ENCODE results near the gene ADAMTS12. TPM values are rescaled to one million over a fixed set of nuclear protein-coding genes. Genes with fewer than 3 reads are reported as not detected.

ADAMTS12 gene
- total and polyA plus RNA-seq, 9 of the 15 experiments (the other 6 are each of a cell fraction or from before 2014, with no cell fraction given), result 0.11 TPM; not detected in 8

DNA sequence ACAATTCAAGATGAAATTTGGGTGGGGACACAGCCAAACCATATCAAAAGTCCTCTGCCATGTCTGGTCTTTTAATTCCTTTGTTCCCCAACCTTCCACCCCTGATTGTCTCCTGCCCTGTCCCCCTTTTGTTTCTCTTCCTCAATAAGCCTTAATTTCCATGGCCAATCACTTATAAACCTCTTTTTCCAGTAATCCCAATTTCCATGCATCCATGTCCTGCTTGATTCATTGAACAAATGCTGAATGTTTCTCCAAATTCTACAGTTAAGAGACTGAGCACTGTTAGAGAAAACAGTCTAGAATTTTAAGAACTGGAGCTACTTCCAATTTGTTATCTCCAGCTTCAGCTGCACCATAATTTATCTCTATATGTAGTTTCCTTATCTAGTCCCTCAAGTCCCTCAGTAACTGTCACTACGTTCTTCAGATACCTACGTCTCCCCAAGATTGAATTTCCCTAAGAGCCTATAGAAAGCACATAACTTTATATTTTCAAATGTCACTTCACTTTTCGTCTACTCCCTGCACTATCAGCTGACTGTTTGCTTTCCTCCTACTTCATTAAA lies 416.8 kb downstream of the ADAMTS12 start (continued):
- TF ChIP-seq ARNT (IDR thresholded peaks at IDR 0.05) (peak in 1 of 2 experiments; percentile 48; a peak in 2 of 4 replicates), FOXA1 (IDR thresholded peaks at IDR 0.05; ENCODE audit: borderline replicate concordance) (no peak), NFATC3 (IDR thresholded peaks at IDR 0.05) (peak; percentile 78; the same call in 1 of the 2 replicates), TCFL5 (CRISPR knock-in tag; conservative IDR thresholded peaks at IDR 0.05) (no peak), ZNF384 (IDR thresholded peaks at IDR 0.05; ENCODE audit: low read depth, low read length) (no peak), ZNF239 (CRISPR knock-in tag; IDR thresholded peaks at IDR 0.05) (no peak)

GRCh38 chr5:33474004-33474403 lies 417.8 kb downstream of the ADAMTS12 start:
- Histone ChIP-seq H3K27me3 (ENCODE audit: control insufficient read depth in 2 of 2, insufficient read depth in 2 of 2, low read length in 2 of 2) (no peaks in the 10 kb centered on the region), H3K79me2 (ENCODE audit: control insufficient read depth, insufficient read depth, low read length) (no peaks in the 10 kb centered on the region), H3K9me3 (replicated peaks; ENCODE audit: control insufficient read depth, insufficient read depth, low read depth, low read length) (peaks cover 6% of the 10 kb centered on the region), H2AFZ (ENCODE audit: low read depth, low read length) (no peak overlapping the region), H3K4me2 (ENCODE audit: insufficient read depth, low read length) (no peak overlapping the region), H3K4me1 (replicated peaks in 1 of 2; ENCODE audit: control insufficient read depth in 2 of 2, insufficient read depth in 2 of 2, low read length in 2 of 2) (peaks cover 0 to 19% of the 10 kb centered on the region in 2 experiments; a peak in 2 of 5 replicates), H3K27ac (ENCODE audit: extremely low read depth, low read depth, low read length) (peak overlapping the region; percentile 11; the same call in 2 of the 3 replicates), H3K36me3 (ENCODE audit: control insufficient read depth, insufficient read depth, low read length) (peaks cover 88% of the 10 kb centered on the region), H3K9me1 (ENCODE audit: control insufficient read depth, insufficient read depth, low read length) (no peaks in the 10 kb centered on the region), H3K4me3 (no peak overlapping the region), H3K9ac (ENCODE audit: insufficient read depth in 1 of 2, low read depth in 2 of 2, low read length in 2 of 2) (no peak overlapping the region), H4K20me1 (replicated peaks; ENCODE audit: control insufficient read depth, insufficient read depth, low read length) (no peaks in the 10 kb centered on the region)
- in situ Hi-C loops (cut with MboI), result loop anchor here (25.0 kb wide), 2 partner anchors 713 to 1438 kb away; partner anchors contain the start of genes BRIX1 and RAD1
- no TSS peak for BruUV-seq (replicated peaks)
- CTCF ChIA-PET (ENCODE audit: low intra/inter-chr PET ratio), result no interaction called here
- intact Hi-C loops (cut with micrococcal nuclease), result loop anchor here (2.0 kb wide), 1 partner anchor 33 kb away; the partner anchor contains the start of gene TARS1
- ATAC-seq (no peak), FAIRE-seq (no peak), DNase-seq (ENCODE audit: extremely low read depth in 1 of 4, low spot score in 3 of 4) (no peak)
- WGBS (ENCODE audit: insufficient coverage, low coverage, missing lambda C conversion rate), result 74% methylated on average over 2 of the region's 2 CpGs
- POLR2A ChIA-PET, result no interaction called here
- TF ChIP-seq, protein P1, sequence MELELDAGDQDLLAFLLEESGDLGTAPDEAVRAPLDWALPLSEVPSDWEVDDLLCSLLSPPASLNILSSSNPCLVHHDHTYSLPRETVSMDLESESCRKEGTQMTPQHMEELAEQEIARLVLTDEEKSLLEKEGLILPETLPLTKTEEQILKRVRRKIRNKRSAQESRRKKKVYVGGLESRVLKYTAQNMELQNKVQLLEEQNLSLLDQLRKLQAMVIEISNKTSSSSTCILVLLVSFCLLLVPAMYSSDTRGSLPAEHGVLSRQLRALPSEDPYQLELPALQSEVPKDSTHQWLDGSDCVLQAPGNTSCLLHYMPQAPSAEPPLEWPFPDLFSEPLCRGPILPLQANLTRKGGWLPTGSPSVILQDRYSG (tag; conservative IDR thresholded peaks at IDR 0.05; ENCODE audit: low read depth), result peak; percentile 76; the same call in 1 of the 2 replicates
- TF ChIP-seq PATZ1 (CRISPR knock-in tag; IDR thresholded peaks at IDR 0.05; ENCODE audit: borderline replicate concordance), result 0 out of 2 replicates have a peak, but pooled peaks have one; percentile 32
- TF ChIP-seq ESRRA (IDR thresholded peaks at IDR 0.05; ENCODE audit: borderline replicate concordance, low read depth), result 0 out of 2 replicates have a peak, but pooled peaks have one; percentile 13
- TF ChIP-seq ZNF175 (CRISPR knock-in tag; IDR thresholded peaks at IDR 0.05; ENCODE audit: low read depth), result 0 out of 2 replicates have a peak, but pooled peaks have one; percentile 23
- TF ChIP-seq MEF2D (tag; conservative IDR thresholded peaks at IDR 0.05; ENCODE audit: low read depth), result peak; percentile 62; the same call in 1 of the 2 replicates
- TF ChIP-seq ELF2 (CRISPR knock-in tag; IDR thresholded peaks at IDR 0.05), result no peak
- no peak for TF ChIP-seq ATF7 (IDR thresholded peaks at IDR 0.05)
- no peak for TF ChIP-seq BRD4 (IDR thresholded peaks at IDR 0.05)
- TF ChIP-seq SMC3 (conservative IDR thresholded peaks at IDR 0.05; ENCODE audit: insufficient read depth, low read depth, low read length), result no peak
- TF ChIP-seq, protein P2, sequence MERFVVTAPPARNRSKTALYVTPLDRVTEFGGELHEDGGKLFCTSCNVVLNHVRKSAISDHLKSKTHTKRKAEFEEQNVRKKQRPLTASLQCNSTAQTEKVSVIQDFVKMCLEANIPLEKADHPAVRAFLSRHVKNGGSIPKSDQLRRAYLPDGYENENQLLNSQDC (CRISPR knock-in tag; IDR thresholded peaks at IDR 0.05), result no peak
- TF ChIP-seq CXXC5 (CRISPR knock-in tag; IDR thresholded peaks at IDR 0.05), result peak; percentile 47; the same call in 1 of the 2 replicates
- TF ChIP-seq PTTG1 (tag; IDR thresholded peaks at IDR 0.05; ENCODE audit: low read depth), result peak; percentile 46; the same call in 1 of the 2 replicates
- no peak for TF ChIP-seq HNRNPH1 (optimal IDR thresholded peaks at IDR 0.05; ENCODE audit: low read depth, low read length)
- no peak for TF ChIP-seq SUPT5H (IDR thresholded peaks at IDR 0.05)
